ENCODE data around the gene MYOG.

Gene MYOG

GRCh38 chr1:203069030-203069747 lies 16.6 kb downstream of the MYOG start:
- FAIRE-seq = no peak

GRCh38 chr1:203066965-203067364 lies 18.8 kb downstream of the MYOG start:
- no peak for FAIRE-seq

DNA sequence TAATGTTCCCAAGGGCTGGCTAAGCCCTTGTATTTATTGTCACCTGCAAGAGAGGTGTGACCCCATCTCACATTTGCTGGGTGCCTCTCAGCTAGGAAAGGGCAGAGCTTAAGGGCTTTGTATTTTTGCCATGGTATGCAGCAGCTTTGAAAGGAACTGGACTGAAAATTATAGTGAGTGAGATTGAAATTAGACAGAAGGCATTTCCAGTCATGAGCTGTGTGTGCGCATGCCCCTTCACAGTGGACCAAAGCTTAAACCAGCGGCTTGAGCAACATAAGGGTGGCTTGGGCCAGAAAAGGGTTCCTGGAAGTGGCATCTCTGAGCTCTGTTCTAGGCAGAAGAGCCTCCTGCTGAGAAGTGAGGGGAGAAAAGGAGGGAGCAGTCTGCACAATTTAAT lies 19.8 kb downstream of the MYOG start:
- FAIRE-seq = no peak

DNA sequence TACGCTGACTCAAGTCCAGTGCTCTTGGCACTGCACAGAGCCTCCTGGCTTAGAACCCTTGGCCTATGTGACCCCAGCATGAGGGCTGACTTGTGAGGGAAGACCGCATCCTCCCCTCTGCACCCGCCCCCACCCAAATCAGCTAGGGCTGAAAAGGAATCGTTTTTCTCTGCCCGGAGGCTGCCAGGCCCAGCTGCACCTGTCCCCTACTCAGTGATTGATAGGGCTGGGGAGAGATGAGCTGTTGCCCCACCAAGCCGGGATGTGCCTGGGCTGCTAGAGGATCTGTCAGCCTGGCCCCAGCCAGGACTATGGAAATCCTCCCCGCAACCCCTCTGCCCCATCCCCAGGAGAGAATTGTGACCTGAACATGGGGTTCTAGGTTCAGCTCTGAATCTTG lies 20.6 kb downstream of the MYOG start:
- FAIRE-seq = no peak

DNA sequence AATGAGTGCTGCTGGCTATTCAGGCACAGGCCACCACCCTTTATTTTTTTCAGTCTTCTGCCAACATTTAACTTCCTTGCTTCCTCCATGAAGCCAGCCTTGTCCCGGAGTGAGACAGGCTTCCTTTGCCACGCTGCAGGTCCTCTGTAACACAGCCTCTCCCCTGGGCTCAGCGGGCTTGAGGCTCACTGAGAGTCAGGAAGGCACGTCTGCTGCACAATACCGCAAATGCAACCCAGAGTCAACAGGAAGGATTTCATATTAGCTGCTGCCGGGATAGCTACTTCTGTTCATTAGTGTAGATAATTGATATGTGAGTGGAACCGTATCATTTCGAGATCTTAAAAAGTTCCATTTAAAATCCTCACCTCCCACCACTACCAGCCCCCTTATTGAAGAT lies 22.5 kb downstream of the MYOG start:
- no peak for FAIRE-seq

DNA sequence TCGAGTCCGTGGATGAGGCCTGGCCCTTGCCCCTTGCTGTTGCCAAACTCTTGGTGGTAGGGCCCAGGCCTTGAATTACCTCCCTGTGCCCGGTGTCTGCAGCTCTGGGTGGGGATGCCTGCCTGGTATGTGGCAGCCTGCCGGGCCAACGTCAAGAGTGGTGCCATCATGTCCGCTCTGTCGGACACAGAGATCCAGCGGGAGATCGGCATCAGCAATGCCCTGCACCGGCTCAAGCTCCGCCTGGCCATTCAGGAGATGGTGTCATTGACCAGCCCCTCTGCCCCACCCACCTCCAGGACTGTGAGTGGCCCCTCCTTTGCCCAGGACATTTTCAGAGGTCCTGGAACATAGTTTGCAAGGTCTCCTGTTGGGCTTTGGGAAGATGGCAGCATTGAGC lies 25.7 kb downstream of the MYOG start:
- FAIRE-seq = no peak

DNA sequence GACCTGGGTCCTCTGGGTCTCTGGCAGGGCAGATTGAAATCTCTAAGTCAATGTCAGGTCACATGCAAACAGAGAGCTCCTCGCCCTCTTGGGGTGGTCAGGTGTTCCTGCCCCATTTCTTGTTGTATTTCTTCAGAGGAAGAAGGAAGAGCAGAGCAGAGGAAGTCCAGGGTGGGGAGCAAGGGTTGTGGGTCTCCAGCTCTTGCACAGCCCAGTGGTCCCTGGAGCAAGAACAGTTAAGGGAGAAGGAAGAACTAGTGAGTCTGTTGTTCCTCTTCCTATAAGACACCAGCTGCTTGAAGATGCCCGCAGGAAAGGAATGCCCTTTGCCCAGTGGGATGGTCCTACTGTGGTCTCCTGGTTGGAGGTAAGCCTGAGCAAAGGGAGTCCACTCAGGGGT lies 26.3 kb downstream of the MYOG start:
- FAIRE-seq = no peak

DNA sequence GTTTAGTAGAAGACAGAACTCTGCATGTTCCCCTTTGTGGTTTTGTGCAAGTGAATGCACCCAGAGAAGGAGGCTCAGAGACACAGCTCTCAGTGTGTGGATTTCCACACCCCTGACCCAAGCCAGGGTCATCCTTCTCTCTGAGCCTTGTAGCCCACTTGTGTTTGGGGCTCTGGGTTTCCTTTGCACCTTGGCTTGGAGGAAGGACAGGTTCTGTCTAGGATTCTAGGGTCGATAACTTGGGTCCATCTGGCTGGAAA lies 27.2 kb downstream of the MYOG start:
- FAIRE-seq = no peak

DNA sequence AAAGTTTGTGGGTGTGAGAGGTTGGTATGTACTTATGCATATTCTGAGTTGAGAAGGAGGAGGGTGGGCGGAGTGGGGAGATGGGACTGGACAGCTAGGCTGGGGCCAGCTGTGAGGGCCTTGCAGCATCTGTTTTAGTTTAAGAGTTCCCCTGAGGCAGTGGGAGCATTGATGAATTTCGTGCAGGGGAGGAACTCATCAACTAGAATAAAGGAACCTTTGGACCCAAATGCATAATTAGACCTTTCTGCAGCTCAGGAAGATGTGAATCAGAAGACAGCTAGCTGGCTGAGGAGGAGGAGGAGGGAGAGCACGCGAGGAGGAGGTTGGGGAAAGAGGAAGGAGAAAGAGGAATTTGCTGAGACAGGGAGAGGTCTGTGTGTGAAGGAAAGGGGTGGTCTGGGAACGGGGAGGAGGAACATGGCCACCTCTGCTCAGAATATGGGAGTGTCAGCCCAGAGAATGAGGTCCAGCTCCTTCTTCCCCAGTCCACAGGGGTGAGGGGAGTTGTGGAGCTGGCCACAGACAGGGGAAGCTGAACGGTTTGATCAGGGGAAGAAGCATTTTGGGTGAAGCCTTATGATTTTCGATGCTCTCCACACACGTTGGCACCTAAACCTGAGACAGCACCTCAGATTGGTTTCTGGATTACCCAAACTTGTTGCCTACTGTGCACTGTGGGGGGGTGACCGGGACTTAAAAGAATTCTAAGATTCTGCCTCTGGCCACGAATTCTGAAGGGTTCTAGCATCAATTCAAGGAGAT lies 27.7 kb downstream of the MYOG start:
- FAIRE-seq = no peak

GRCh38 chr1:203056516-203056915 lies 29.3 kb downstream of the MYOG start:
- FAIRE-seq = no peak

GRCh38 chr1:203056012-203056411 lies 29.8 kb downstream of the MYOG start:
- FAIRE-seq = no peak

DNA sequence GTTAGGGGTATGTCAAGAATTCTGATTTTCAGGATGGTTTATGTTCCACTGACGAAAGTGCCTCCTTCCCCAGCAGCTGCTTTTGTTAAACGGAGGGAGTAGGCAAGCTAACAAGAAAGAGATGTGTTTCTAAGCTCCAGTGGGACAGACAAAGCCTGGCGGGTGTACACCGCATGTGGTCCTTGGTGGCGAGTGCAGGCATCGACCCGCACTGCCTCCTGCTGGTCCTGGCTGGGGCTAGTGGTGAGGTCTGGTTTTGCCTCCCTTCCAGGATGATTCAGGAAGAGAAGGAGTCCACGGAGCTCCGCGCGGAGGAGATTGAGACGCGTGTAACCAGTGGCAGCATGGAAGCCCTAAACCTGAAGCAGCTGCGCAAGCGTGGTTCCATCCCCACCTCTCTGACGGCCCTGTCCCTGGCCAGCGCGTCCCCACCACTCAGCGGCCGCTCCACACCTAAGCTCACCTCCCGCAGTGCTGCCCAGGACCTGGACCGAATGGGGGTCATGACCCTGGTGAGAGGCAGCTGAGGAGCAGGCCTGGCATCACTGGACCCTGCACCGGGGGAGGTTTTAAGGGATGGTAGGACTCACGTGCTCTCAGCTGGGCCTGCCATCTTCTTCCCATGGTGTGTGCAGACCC lies 30.5 kb downstream of the MYOG start:
- FAIRE-seq = no peak

GRCh38 chr1:203054642-203055041 lies 31.2 kb downstream of the MYOG start:
- FAIRE-seq = no peak

DNA sequence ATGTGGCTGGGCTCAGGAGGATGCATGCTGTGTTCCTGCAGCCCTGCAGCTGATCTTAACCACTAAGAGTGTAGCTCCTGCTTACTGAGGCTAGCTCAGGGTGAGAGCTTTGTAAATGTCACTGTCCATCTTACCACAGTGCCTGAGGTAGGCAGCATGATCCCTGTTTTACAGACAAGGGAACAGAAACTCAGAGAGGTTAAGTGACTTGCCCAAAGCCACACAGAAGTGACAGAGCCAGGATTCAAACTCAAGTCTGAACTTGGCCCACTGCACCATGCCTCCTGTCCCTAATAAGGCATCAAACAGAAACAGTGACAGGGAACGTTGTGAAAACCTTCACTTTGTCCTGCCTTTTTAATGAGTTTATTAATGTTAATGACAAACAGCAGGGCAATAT lies 31.6 kb downstream of the MYOG start:
- FAIRE-seq = no peak

DNA sequence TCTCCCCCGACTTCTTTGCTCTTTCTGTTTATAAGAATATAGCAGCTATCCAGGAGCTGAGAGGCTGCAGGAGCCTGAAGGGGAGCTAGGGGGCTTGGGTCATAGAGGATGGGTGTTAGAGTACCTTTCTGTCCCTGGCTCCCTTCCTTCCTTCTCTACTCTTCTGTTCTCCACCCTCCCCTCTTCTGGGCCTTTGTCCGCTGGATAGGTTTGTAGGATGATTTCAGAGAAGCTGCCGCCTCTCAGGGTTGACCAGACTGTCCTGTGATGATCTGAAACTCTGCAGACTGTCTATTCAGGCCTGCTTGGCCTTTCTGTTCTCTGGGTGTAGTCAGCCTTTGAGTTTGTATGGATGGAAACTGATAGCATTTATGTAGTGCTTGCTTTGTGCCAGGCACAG lies 33.2 kb downstream of the MYOG start:
- no peak for FAIRE-seq

- no peak for FAIRE-seq
Observed at GRCh38 chr1:203051841-203052324, 33.9 kb downstream of the MYOG start.

GRCh38 chr1:203050826-203051225 lies 35.0 kb downstream of the MYOG start:
- FAIRE-seq = no peak

DNA sequence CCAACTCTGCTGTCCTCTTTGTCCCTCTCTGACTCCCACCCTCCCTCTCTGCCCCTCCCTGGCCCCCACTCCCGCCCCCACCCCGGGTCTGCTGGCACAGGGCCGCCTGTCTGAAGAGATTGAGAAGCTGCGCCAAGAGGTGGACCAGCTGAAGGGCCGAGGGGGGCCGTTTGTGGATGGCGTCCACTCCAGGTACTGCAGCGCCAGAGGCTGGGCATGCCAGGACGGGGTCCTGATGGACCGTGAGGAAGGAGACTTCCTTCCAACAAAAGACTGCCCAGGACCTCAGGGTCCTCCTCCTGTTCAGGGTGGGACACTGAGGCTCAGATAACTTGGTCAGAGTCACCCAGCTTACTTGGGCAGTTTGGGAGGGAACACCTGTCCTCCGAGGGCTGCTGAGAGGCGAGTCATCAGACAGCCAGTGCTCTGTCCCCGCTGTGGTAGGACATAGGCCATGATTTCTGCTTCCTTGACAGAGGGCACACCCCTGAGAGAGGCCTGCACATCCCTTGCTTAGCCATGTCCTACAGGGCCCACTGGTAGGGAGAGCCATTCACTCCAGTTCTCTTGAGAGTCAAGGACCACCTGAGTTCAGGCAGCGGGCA lies 36.1 kb downstream of the MYOG start:
- FAIRE-seq = no peak

- no peak for FAIRE-seq
Observed at GRCh38 chr1:203049077-203049476, 36.7 kb downstream of the MYOG start.

GRCh38 chr1:203048555-203049051 lies 37.2 kb downstream of the MYOG start:
- FAIRE-seq = no peak

DNA sequence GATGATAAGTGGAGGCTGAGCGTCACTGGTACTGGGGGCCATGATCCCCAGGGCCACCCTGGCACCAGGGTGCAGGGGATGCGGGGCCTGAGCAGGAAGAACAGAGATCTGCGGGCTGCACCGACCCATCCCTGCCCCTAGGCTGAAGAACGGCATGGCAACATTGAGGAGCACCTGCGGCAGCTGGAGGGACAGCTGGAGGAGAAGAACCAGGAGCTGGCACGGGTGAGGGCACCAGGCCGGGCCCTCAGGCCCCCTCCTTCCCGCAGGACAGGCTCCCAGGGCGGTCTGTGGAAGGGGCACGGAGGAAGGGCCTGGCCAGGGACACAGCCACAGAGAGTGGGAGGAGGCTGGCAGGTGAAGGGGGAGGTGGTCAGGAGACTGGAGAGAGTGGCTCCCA lies 37.7 kb downstream of the MYOG start:
- FAIRE-seq = no peak

DNA sequence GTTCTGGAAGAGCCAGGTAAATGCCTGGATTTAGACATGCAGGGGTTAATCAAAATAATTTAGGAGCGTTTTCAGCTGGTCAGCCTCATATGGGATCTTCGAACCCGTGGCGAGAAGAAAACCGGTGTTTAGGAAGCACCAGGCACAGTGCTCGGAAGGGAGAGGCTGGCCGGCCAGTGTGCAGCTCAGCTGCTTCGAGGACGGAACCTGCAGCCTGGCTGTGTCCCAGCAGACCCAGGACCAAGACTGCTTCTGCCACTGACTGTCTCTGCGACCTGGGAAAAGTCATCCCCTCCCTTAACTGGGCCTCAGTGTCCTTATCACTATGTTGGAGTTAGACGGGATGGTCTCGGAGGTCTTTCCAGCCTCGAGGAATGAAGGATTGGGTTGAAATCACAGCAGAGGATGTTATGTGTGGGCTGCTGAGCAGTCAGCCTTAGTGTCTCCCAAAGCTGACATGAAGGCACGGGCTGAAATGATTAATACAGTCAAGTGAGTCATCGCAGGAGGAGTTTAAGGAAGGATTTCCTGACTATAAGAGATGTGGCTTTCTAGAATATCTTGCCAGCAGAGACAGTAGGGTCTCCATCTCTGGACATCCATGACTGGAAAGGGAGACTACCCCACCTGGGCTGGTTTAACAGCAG lies 38.7 kb downstream of the MYOG start:
- no peak for FAIRE-seq

All from islet of Langerhans (tissue), 1 donor.